ENCODE data around the gene C10orf90.

GRCh38 chr10:126429275-126429674 is 241.2 kb downstream of the C10orf90 start:
- TF ChIP-seq, protein P1, sequence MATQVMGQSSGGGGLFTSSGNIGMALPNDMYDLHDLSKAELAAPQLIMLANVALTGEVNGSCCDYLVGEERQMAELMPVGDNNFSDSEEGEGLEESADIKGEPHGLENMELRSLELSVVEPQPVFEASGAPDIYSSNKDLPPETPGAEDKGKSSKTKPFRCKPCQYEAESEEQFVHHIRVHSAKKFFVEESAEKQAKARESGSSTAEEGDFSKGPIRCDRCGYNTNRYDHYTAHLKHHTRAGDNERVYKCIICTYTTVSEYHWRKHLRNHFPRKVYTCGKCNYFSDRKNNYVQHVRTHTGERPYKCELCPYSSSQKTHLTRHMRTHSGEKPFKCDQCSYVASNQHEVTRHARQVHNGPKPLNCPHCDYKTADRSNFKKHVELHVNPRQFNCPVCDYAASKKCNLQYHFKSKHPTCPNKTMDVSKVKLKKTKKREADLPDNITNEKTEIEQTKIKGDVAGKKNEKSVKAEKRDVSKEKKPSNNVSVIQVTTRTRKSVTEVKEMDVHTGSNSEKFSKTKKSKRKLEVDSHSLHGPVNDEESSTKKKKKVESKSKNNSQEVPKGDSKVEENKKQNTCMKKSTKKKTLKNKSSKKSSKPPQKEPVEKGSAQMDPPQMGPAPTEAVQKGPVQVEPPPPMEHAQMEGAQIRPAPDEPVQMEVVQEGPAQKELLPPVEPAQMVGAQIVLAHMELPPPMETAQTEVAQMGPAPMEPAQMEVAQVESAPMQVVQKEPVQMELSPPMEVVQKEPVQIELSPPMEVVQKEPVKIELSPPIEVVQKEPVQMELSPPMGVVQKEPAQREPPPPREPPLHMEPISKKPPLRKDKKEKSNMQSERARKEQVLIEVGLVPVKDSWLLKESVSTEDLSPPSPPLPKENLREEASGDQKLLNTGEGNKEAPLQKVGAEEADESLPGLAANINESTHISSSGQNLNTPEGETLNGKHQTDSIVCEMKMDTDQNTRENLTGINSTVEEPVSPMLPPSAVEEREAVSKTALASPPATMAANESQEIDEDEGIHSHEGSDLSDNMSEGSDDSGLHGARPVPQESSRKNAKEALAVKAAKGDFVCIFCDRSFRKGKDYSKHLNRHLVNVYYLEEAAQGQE (IDR thresholded peaks at IDR 0.05; ENCODE audit: low read depth) = no peak
- TF ChIP-seq, protein P2, sequence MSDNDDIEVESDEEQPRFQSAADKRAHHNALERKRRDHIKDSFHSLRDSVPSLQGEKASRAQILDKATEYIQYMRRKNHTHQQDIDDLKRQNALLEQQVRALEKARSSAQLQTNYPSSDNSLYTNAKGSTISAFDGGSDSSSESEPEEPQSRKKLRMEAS (IDR thresholded peaks at IDR 0.05) = no peak
- no peak for TF ChIP-seq FOXM1 (IDR thresholded peaks at IDR 0.05; ENCODE audit: borderline replicate concordance, low read depth)

Measured in Ishikawa (cell line).